Osteoblast (primary cell): ENCODE results near the gene SH3BGRL. TPM values are rescaled to one million over a fixed set of nuclear protein-coding genes. Genes with fewer than 3 reads are reported as not detected.

ENCODE experiments used
- DNase-seq: peaks from one replicate; pipeline ENCODE4 v3.0.0; 2011; ENCODE audit warnings: low spot score, mixed read lengths; ENCODE audit not compliant: insufficient read length; ENCODE audit errors: missing footprints
- H2AFZ ChIP-seq: 2 replicates; pipeline ENCODE4 v1.6.0; 2011; ENCODE audit warnings: mild to moderate bottlenecking, low read length
- H3K27ac ChIP-seq: 2 replicates; pipeline ENCODE4 v1.5.1; 2011; ENCODE audit warnings: mild to moderate bottlenecking, low read depth, low read length, moderate library complexity
- H3K27me3 ChIP-seq: 2 replicates; pipeline ENCODE4 v1.6.0; 2012; ENCODE audit warnings: mild to moderate bottlenecking, control low read depth, inconsistent platforms, low read length, moderate library complexity; ENCODE audit not compliant: insufficient read depth
- H3K36me3 ChIP-seq: 2 replicates; pipeline ENCODE4 v1.5.1; 2011; ENCODE audit warnings: mild to moderate bottlenecking, low read length, control low read depth, moderate library complexity; ENCODE audit not compliant: insufficient read depth
- H3K4me1 ChIP-seq: 2 replicates; pipeline ENCODE4 v1.5.1; 2011; ENCODE audit warnings: mild to moderate bottlenecking, low read length, control low read depth, moderate library complexity; ENCODE audit not compliant: insufficient read depth
- H3K4me2 ChIP-seq: 2 replicates; pipeline ENCODE4 v1.6.0; 2011; ENCODE audit warnings: mild to moderate bottlenecking, low read length; ENCODE audit not compliant: insufficient read depth
- H3K4me3 ChIP-seq: fragments of 200-600 bp; sonication (generic); 3 replicates; pipeline ENCODE4 v1.5.1; 2012; ENCODE audit warnings: mild to moderate bottlenecking, low read length, inconsistent platforms; ENCODE audit not compliant: insufficient read depth
- H3K79me2 ChIP-seq: 2 replicates; pipeline ENCODE4 v1.6.0; 2012; ENCODE audit warnings: mild to moderate bottlenecking, low read length, control low read depth, inconsistent platforms; ENCODE audit not compliant: insufficient read depth
- H3K9me3 ChIP-seq: 2 replicates; pipeline ENCODE4 v1.5.1; 2011; ENCODE audit warnings: low read depth, low read length, control low read depth
- H4K20me1 ChIP-seq: 2 replicates; pipeline ENCODE4 v1.6.0; 2012; ENCODE audit warnings: mild to moderate bottlenecking, low read length, control low read depth; ENCODE audit not compliant: insufficient read depth
- CTCF ChIP-seq: IDR thresholded peaks from 2 replicates; pipeline ENCODE4 v1.5.1; 2011; ENCODE audit warnings: mild to moderate bottlenecking, low read depth, low read length, moderate library complexity; ENCODE audit errors: extremely low read depth
- total RNA-seq: library from RNA; depleted of rRNA; stranded (reverse); fragments of >200 nt; gene quantifications from 2 replicates; pipeline ENCODE4 v1.2.3, GENCODE V29; 2012

Gene SH3BGRL
- total RNA-seq, 1 donor, result 94.1 TPM

GRCh38 chrX:81301877-81302276, 100.0 kb downstream of the SH3BGRL start:
- DNase-seq, result no peak
- Histone ChIP-seq H3K4me3 (no peak overlapping the region), H2AFZ (no peak overlapping the region), H3K9me3 (no peaks in the 10 kb centered on the region), H3K79me2 (no peaks in the 10 kb centered on the region), H3K27ac (no peak overlapping the region), H3K4me1 (no peaks in the 10 kb centered on the region), H3K4me2 (no peak overlapping the region), H3K27me3 (no peaks in the 10 kb centered on the region), H4K20me1 (no peaks in the 10 kb centered on the region), H3K36me3 (no peaks in the 10 kb centered on the region)
- TF ChIP-seq CTCF, result no peak

GRCh38 chrX:81304563-81304962, 102.7 kb downstream of the SH3BGRL start:
- no peak overlapping the region for H3K4me3 ChIP-seq
- no peaks in the 10 kb centered on the region for H3K79me2 ChIP-seq
- H3K4me1 ChIP-seq, result no peaks in the 10 kb centered on the region
- no peak overlapping the region for H3K4me2 ChIP-seq
- no peaks in the 10 kb centered on the region for H3K27me3 ChIP-seq
- TF ChIP-seq CTCF, result no peak
- no peak overlapping the region for H3K27ac ChIP-seq
- H4K20me1 ChIP-seq, result no peaks in the 10 kb centered on the region
- H3K36me3 ChIP-seq, result no peaks in the 10 kb centered on the region
- no peak overlapping the region for H2AFZ ChIP-seq
- no peaks in the 10 kb centered on the region for H3K9me3 ChIP-seq
- no peak for DNase-seq

- Histone ChIP-seq H3K4me2 (no peak overlapping the region), H2AFZ (no peak overlapping the region), H3K36me3 (no peaks in the 10 kb centered on the region), H4K20me1 (no peaks in the 10 kb centered on the region), H3K27me3 (no peaks in the 10 kb centered on the region), H3K79me2 (no peaks in the 10 kb centered on the region), H3K9me3 (no peaks in the 10 kb centered on the region), H3K27ac (no peak overlapping the region), H3K4me3 (no peak overlapping the region), H3K4me1 (no peaks in the 10 kb centered on the region)
- TF ChIP-seq CTCF, result no peak
- no peak for DNase-seq
Observed at GRCh38 chrX:81305240-81305639, 103.3 kb downstream of the SH3BGRL start.

GRCh38 chrX:81308086-81308829, 106.4 kb downstream of the SH3BGRL start:
- TF ChIP-seq CTCF, result no peak
- no peak for DNase-seq

More at GRCh38 chrX:81308086-81308829, 106.4 kb downstream of the SH3BGRL start:
- Histone ChIP-seq H3K4me2 (no peak overlapping the region), H3K4me1 (no peaks in the 10 kb centered on the region), H3K9me3 (no peaks in the 10 kb centered on the region), H3K79me2 (no peaks in the 10 kb centered on the region), H3K27ac (no peak overlapping the region), H2AFZ (no peak overlapping the region), H3K27me3 (no peaks in the 10 kb centered on the region), H3K4me3 (no peak overlapping the region), H4K20me1 (no peaks in the 10 kb centered on the region), H3K36me3 (no peaks in the 10 kb centered on the region)
